Activated CD4-positive, alpha-beta T cell treated with anti-CD3 and anti-CD28 coated beads for 36 hours (primary cell): Measurements from ENCODE around the gene IFNA7. TPM values are rescaled to one million over a fixed set of nuclear protein-coding genes. Genes with fewer than 3 reads are reported as not detected.
"Not testable (repeated sequence)": the region's sequence is repeated elsewhere in the genome, so short reads cannot be mapped to it uniquely, and the experiment has no call there.

ENCODE experiments used
- ATAC-seq: fragments of 200-7000 bp; cut with Tn5 transposase; one replicate; pipeline ENCODE4 v1.10.0; 2021; ENCODE audit warnings: mild to moderate bottlenecking, moderate library complexity
- CTCF ChIA-PET: fragments of 350-600 bp; sonication (Branson Sonifier 250); formaldehyde crosslinking; loops from one replicate; lab custom pipeline; 2021; ENCODE audit warnings: antibody characterized with exemption; lab: Charles Lee
- POLR2A ChIA-PET: fragments of 350-600 bp; sonication (Branson Sonifier 250); formaldehyde crosslinking; loops from one replicate; lab custom pipeline; 2021; ENCODE audit warnings: antibody characterized with exemption, inconsistent platforms; lab: Charles Lee
- DNase-seq: peaks from one replicate; pipeline ENCODE4 v3.0.0-alpha.2; 2020
- H3K27ac Mint-ChIP-seq: one replicate; pipeline ENCODE4 v1.8.0; 2021; ENCODE audit warnings: mixed read lengths
- H3K27me3 Mint-ChIP-seq: one replicate; pipeline ENCODE4 v1.8.0; 2021; ENCODE audit warnings: mixed read lengths
- H3K36me3 Mint-ChIP-seq: one replicate; pipeline ENCODE4 v1.8.0; 2021; ENCODE audit warnings: low read depth, mixed read lengths
- H3K4me1 Mint-ChIP-seq: one replicate; pipeline ENCODE4 v1.8.0; 2021; ENCODE audit warnings: mixed read lengths
- H3K4me3 Mint-ChIP-seq: one replicate; pipeline ENCODE4 v1.8.0; 2021; ENCODE audit warnings: mild to moderate bottlenecking, moderate library complexity, mixed read lengths
- H3K9me3 Mint-ChIP-seq: one replicate; pipeline ENCODE4 v1.8.0; 2021; ENCODE audit warnings: low read depth, mixed read lengths
- intact Hi-C, 2 experiments: fragments of 100-400 bp; cut with DNase I in 1 of 2; cut with micrococcal nuclease in 1 of 2; formaldehyde crosslinking; loops; one replicate each; pipeline versions ENCODE4 v1.14.2 to v1.15.1; 2022 to 2024; cut with DNase I, micrococcal nuclease
- total RNA-seq, 2 experiments: library from RNA; stranded (reverse); gene quantifications; one replicate each; pipeline ENCODE4 v1.2.3, GENCODE V29; 2021

Gene IFNA7
- total RNA-seq, 2 experiments from 2014 or later: not detected

GRCh38 chr9:21213411-21214326 is 11.7 kb upstream of the IFNA7 start:
- CTCF ChIA-PET: interaction anchor here (0.7 to 1.5 kb wide), 10 partner anchors 18 to 499 kb away, joined by 3 to 6 read pairs (median 3); no protein-coding TSS in a partner anchor
- intact Hi-C loops: loop anchor here in 1 of 2 experiments (1.0 kb wide), 1 partner anchor 576 kb away; no protein-coding TSS in a partner anchor
- H3K36me3 Mint-ChIP-seq, H3K9me3 Mint-ChIP-seq, DNase-seq, H3K4me3 Mint-ChIP-seq, H3K4me1 Mint-ChIP-seq, H3K27ac Mint-ChIP-seq: not testable (repeated sequence)
- peaks cover 13% of the 10 kb centered on the region for H3K27me3 Mint-ChIP-seq
- POLR2A ChIA-PET: interaction anchor here (0.5 kb wide), 1 partner anchor 248 kb away, joined by 3 read pairs; no protein-coding TSS in a partner anchor
- ATAC-seq: peak; percentile 44

DNA sequence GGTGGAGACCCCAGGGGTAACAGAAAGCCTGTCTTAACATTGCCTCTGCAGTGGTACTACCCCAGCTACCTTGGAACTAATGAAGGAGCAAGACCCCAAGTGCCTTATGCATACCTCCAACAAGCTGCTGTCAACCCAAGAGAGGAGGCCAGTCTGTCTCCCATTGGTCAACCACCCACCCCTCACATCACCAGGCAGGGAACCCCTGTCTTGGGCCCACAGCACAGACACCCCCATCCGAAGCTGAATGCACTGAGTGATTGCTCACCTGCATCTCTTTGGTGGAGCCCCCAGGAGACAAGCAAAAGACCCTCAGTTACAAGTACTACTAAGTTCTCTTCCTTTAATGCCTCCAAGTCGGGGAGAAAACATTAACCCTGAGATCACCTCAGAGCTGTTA is 10.2 kb upstream of the IFNA7 start:
- intact Hi-C loops, H3K27ac Mint-ChIP-seq, H3K9me3 Mint-ChIP-seq, DNase-seq, H3K4me1 Mint-ChIP-seq, ATAC-seq, POLR2A ChIA-PET, H3K36me3 Mint-ChIP-seq, H3K4me3 Mint-ChIP-seq: not testable (repeated sequence)
- CTCF ChIA-PET: interaction anchor here (0.8 kb wide), 1 partner anchor 180 kb away, joined by 3 read pairs; no protein-coding TSS in a partner anchor
- H3K27me3 Mint-ChIP-seq: peaks cover 10% of the 10 kb centered on the region

DNA sequence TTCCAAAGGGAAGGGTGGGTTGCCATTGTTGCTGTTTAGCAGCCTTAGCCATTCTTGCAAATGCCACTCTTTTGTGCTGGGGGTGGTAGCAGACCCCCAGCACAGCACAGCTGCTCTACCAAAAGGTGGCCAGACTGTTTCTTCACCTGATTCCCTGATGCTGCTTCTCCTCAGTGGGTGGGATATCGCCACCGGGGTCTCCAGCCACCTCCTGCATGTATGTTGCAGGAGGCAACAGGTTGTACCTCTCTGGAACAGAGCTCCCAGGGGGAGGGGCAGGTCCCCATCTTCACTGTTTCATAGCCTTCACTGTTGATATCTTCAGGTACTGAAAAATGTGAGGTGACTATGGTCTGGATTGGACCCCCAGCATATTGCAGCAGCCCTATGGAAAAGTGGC is 8.8 kb upstream of the IFNA7 start:
- H3K4me1 Mint-ChIP-seq, H3K27ac Mint-ChIP-seq, H3K9me3 Mint-ChIP-seq, H3K36me3 Mint-ChIP-seq, CTCF ChIA-PET, ATAC-seq, POLR2A ChIA-PET, intact Hi-C loops, DNase-seq, H3K4me3 Mint-ChIP-seq: not testable (repeated sequence)
- peaks cover 15% of the 10 kb centered on the region for H3K27me3 Mint-ChIP-seq

DNA sequence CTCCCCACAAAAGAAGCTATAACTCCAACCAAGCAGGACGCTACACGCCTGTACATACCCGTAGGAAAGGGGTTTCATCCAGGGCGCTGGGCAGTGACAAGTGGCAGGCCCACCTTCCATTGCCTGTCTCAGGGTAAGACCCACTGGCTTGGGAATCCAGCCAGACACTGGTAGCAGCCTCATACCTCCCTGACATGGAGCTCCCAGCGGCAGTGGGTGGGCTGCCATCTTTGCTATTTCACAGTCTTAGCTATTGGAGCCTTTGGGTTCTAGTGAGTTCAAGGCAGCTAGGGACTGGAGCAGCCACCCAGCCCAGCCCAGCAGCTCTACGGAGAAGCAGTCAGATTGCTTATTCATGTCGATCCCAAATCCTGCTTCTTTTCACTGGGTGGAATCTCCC is 8.3 kb upstream of the IFNA7 start:
- Mint-ChIP-seq H3K36me3 (no peaks in the 10 kb centered on the region), H3K27me3 (peaks cover 14% of the 10 kb centered on the region), H3K9me3 (no peaks in the 10 kb centered on the region), H3K4me3 (no peak overlapping the region), H3K4me1 (peaks cover 8% of the 10 kb centered on the region), H3K27ac (no peak overlapping the region)
- CTCF ChIA-PET: no interaction called here
- POLR2A ChIA-PET: no interaction called here
- intact Hi-C loops: no loop called here
- DNase-seq (no peak), ATAC-seq (no peak)

DNA sequence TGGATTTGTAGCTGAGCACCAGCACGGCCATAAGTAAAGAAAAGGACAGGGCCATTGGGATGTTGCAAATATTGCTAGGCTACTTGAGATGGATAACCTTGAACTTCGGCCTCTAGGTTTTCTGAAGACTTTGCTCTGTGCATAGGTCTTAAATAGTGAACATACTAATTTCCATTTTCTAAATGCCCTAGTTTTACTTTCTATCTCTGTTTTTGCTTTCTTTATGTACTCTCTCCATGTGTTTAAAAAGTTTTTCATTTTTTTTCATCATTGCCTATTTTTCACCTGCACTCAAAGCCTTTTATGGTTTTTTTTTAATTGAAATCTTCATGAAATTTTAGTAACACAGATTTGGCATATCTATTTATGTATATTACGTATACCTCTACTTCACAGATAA is 5.0 kb upstream of the IFNA7 start, which contains the start of gene IFNA10:
Gene IFNA10, minus strand, starts transcription at position 101 of the 400 bp plus-strand sequence. Its CDS starts 46 bp downstream, at position 55.
- intact Hi-C loops, H3K4me3 Mint-ChIP-seq, H3K27ac Mint-ChIP-seq, DNase-seq, H3K9me3 Mint-ChIP-seq, ATAC-seq, H3K36me3 Mint-ChIP-seq, POLR2A ChIA-PET, H3K4me1 Mint-ChIP-seq: not testable (repeated sequence)
- peaks cover 19% of the 10 kb centered on the region for H3K27me3 Mint-ChIP-seq
- CTCF ChIA-PET: interaction anchor here (0.8 kb wide), 1 partner anchor 119 kb away, joined by 3 read pairs; no protein-coding TSS in a partner anchor

DNA sequence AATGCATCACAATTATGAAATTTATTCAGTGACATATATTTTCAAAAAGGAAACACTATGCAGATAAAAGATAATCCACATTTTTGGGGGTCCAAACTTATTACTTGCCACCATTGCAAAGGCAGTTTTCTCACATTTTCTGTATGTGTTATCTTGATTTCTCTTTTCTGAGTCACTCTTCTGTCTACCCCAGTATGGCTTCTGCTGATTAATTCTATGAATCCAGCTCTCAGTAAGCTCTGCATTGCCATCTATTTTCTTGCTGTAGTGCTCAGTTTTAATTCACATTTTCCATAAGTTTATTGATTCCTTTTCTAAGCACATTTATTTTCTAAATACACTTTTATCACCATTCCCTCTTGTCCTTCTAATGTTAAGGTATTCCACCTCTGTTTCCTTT is 3.2 kb upstream of the IFNA7 start:
- ChIA-PET POLR2A (no interaction called here), CTCF (interaction anchor here (0.6 to 1.3 kb wide), 2 partner anchors 11 to 195 kb away, joined by 3 read pairs; no protein-coding TSS in a partner anchor)
- Mint-ChIP-seq H3K27me3 (peaks cover 28% of the 10 kb centered on the region), H3K4me1 (peaks cover 13% of the 10 kb centered on the region), H3K9me3 (peaks cover 3% of the 10 kb centered on the region), H3K27ac (no peak overlapping the region), H3K4me3 (no peak overlapping the region), H3K36me3 (no peaks in the 10 kb centered on the region)
- ATAC-seq: peak; percentile 68
- no peak for DNase-seq
- intact Hi-C loops: no loop called here

GRCh38 chr9:21194867-21195776 is 6.9 kb downstream of the IFNA7 start:
- H3K27me3 Mint-ChIP-seq, H3K4me3 Mint-ChIP-seq, H3K4me1 Mint-ChIP-seq, POLR2A ChIA-PET, H3K27ac Mint-ChIP-seq, H3K9me3 Mint-ChIP-seq, H3K36me3 Mint-ChIP-seq: not testable (repeated sequence)
- peak; percentile 58 for DNase-seq
- intact Hi-C loops: loop anchor here (1.0 to 10.0 kb wide), 6 partner anchors 122 to 594 kb away; no protein-coding TSS in a partner anchor
- ATAC-seq: peak; percentile 93
- CTCF ChIA-PET: interaction anchor here (0.6 to 1.7 kb wide), 34 partner anchors 9 to 618 kb away, joined by 3 to 9 read pairs (median 4); partner anchors contain the start of gene IFNA16

- H3K4me1 Mint-ChIP-seq, H3K4me3 Mint-ChIP-seq, H3K27me3 Mint-ChIP-seq, H3K9me3 Mint-ChIP-seq, intact Hi-C loops, H3K27ac Mint-ChIP-seq, CTCF ChIA-PET, H3K36me3 Mint-ChIP-seq, ATAC-seq, DNase-seq, POLR2A ChIA-PET: not testable (repeated sequence)
Observed at GRCh38 chr9:21187487-21187886, 14.5 kb downstream of the IFNA7 start, which contains the start of gene IFNA4. TSS of gene IFNA4 (minus strand) at chr9:21187587. CDS start at chr9:21187531, 56 bp downstream.

DNA sequence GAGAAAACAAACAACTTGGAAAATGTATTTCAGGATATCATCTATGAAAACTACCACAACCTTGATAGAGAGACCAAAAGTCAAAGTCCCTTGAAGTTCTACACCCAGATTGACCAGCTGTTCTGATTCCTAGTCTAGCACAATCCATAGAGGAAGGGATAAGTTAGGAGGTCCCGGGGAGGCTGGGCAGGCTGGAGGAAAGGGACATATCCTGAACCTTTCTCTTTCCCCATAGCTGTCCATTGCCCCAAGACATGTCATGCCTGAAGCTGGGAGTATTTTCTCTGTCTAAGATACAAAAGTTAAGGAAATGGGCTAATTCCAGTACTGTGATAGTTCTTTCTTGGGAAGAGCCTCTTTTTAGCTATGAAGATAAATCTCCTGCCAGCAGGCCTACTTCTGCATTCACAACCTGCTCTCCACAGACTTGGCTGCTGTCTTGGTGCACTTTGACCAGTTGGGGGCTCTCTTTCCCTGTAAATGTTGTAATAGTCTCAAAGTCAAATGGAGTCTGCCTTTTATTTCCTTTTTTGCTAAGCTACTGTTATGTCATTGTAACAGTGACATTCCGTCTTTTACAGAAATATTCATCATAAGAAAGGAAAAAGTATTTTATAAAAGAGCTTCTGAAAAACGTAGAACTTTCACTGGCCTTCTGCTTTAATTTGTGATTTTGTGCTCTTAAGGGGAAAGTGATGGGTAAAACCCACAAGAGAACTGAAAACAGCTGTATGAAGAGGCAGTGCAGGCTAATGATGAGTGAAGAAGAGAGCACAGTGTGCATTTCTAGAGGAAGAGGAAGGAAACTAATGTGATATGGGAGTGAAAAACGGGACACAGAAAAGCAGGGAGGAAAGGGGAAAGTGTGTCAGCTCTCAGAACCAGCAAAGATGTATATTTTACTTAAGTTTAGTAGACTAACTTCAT is 18.9 kb downstream of the IFNA7 start:
- DNase-seq (peak; percentile 42), ATAC-seq (peak; percentile 83)
- CTCF ChIA-PET: interaction anchor here (0.6 to 1.8 kb wide), 24 partner anchors 8 to 1620 kb away, joined by 3 to 7 read pairs (median 3); partner anchors contain the start of genes IFNA17 and IFNA8
- H3K4me3 Mint-ChIP-seq, POLR2A ChIA-PET, H3K36me3 Mint-ChIP-seq, H3K27me3 Mint-ChIP-seq, H3K4me1 Mint-ChIP-seq, H3K27ac Mint-ChIP-seq, H3K9me3 Mint-ChIP-seq, intact Hi-C loops: not testable (repeated sequence)

- ChIA-PET POLR2A (no interaction called here), CTCF (interaction anchor here (0.6 to 1.6 kb wide), 5 partner anchors 9 to 62 kb away, joined by 3 to 6 read pairs (median 4); no protein-coding TSS in a partner anchor)
- Mint-ChIP-seq H3K9me3 (no peaks in the 10 kb centered on the region), H3K36me3 (no peaks in the 10 kb centered on the region), H3K27me3 (peaks cover 2% of the 10 kb centered on the region), H3K4me1 (no peaks in the 10 kb centered on the region), H3K27ac (no peak overlapping the region), H3K4me3 (no peak overlapping the region)
- DNase-seq: no peak
- no peak for ATAC-seq
- intact Hi-C loops: no loop called here
Observed at GRCh38 chr9:21174671-21175070, 27.3 kb downstream of the IFNA7 start.
